HFFc6 (cell line): ENCODE measurements around the gene KDM2A. TPM values are rescaled to one million over a fixed set of nuclear protein-coding genes. Genes with fewer than 3 reads are reported as not detected.
A peak's percentile ranks its signal among the peaks of the same experiment; 100 is the strongest.
"Not testable (repeated sequence)": the region's sequence is repeated elsewhere in the genome, so short reads cannot be mapped to it uniquely, and the experiment has no call there.

Experiments
- DNase-seq: peaks from one replicate; pipeline ENCODE4 v3.0.0-alpha.2; 2018
- H3K27ac Mint-ChIP-seq: 2 replicates; pipeline ENCODE4 v1.8.0; 2020; ENCODE audit warnings: mild to moderate bottlenecking, mixed read lengths
- H3K27me3 Mint-ChIP-seq: 2 replicates; pipeline ENCODE4 v1.8.0; 2021; ENCODE audit warnings: mild to moderate bottlenecking, moderate library complexity, mixed read lengths; ENCODE audit not compliant: insufficient read depth
- H3K36me3 Mint-ChIP-seq: 2 replicates; pipeline ENCODE4 v1.8.0; 2021; ENCODE audit warnings: low read depth, mixed read lengths
- H3K4me1 Mint-ChIP-seq: 2 replicates; pipeline ENCODE4 v1.8.0; 2020; ENCODE audit warnings: low read depth, mixed read lengths
- H3K4me3 Mint-ChIP-seq: 2 replicates; pipeline ENCODE4 v1.8.0; 2020; ENCODE audit warnings: mild to moderate bottlenecking, moderate library complexity, mixed read lengths
- H3K9me3 Mint-ChIP-seq: 2 replicates; pipeline ENCODE4 v1.8.0; 2020; ENCODE audit warnings: mild to moderate bottlenecking, mixed read lengths
- CTCF ChIP-seq: fragments of 200-600 bp; sonication (generic); IDR thresholded peaks from 2 replicates; pipeline ENCODE4 v1.5.0; 2021; ENCODE audit warnings: antibody characterized with exemption, mild to moderate bottlenecking
- total RNA-seq, 6 experiments: library from RNA; stranded (reverse); fragmentation: NEBNext Ultra II Directional; extraction: Animal tissue kit (Norgen Biotek cat#: 25700); gene quantifications; 2 replicates in 1 of 6; 3 replicates in 5 of 6; pipeline ENCODE4 v1.2.3, GENCODE V29; 2021

KDM2A gene
- total RNA-seq, 6 experiments from 2014 or later: 46.1 to 55.0 (median 49.7) TPM

GRCh38 chr11:67195971-67196456 lies 77.0 kb downstream of the KDM2A start:
- no peak for TF ChIP-seq CTCF
- peak overlapping the region; percentile 65 for H3K27ac Mint-ChIP-seq
- H3K4me1 Mint-ChIP-seq: peaks cover 58% of the 10 kb centered on the region
- H3K27me3 Mint-ChIP-seq: no peaks in the 10 kb centered on the region; the same call in 1 of the 2 replicates
- peaks cover 37% of the 10 kb centered on the region for H3K36me3 Mint-ChIP-seq
- DNase-seq: peak; percentile 85
- H3K4me3 Mint-ChIP-seq: peak overlapping the region; percentile 25
- no peaks in the 10 kb centered on the region for H3K9me3 Mint-ChIP-seq

GRCh38 chr11:67197606-67198005 lies 78.5 kb downstream of the KDM2A start:
- H3K27me3 Mint-ChIP-seq: no peaks in the 10 kb centered on the region; the same call in 1 of the 2 replicates
- no peaks in the 10 kb centered on the region for H3K9me3 Mint-ChIP-seq
- no peak overlapping the region; the same call in 1 of the 2 replicates for H3K27ac Mint-ChIP-seq
- 0 out of 2 replicates have a peak overlapping the region, but pooled peaks have one; percentile 15 for H3K4me3 Mint-ChIP-seq
- no peak for TF ChIP-seq CTCF
- H3K4me1 Mint-ChIP-seq: peaks cover 69% of the 10 kb centered on the region
- H3K36me3 Mint-ChIP-seq: peaks cover 41% of the 10 kb centered on the region
- no peak for DNase-seq

GRCh38 chr11:67198781-67199180 lies 79.7 kb downstream of the KDM2A start:
- not testable (repeated sequence) for H3K9me3 Mint-ChIP-seq, H3K27me3 Mint-ChIP-seq
- peak overlapping the region; percentile 57; the same call in 1 of the 2 replicates for H3K27ac Mint-ChIP-seq
- H3K4me1 Mint-ChIP-seq: peaks cover 75% of the 10 kb centered on the region
- DNase-seq: peak; percentile 16
- H3K4me3 Mint-ChIP-seq: peak overlapping the region; percentile 13; the same call in 1 of the 2 replicates
- H3K36me3 Mint-ChIP-seq: peaks cover 42% of the 10 kb centered on the region

- no peak for TF ChIP-seq CTCF
- Mint-ChIP-seq H3K4me3 (no peak overlapping the region), H3K9me3 (no peaks in the 10 kb centered on the region), H3K4me1 (peaks cover 66% of the 10 kb centered on the region), H3K36me3 (peaks cover 40% of the 10 kb centered on the region), H3K27ac (no peak overlapping the region), H3K27me3 (no peaks in the 10 kb centered on the region; the same call in 1 of the 2 replicates)
- DNase-seq: no peak
Measured at GRCh38 chr11:67199751-67200150, 80.7 kb downstream of the KDM2A start.

GRCh38 chr11:67202028-67202427 lies 83.0 kb downstream of the KDM2A start:
- no peaks in the 10 kb centered on the region for H3K27me3 Mint-ChIP-seq
- peaks cover 44% of the 10 kb centered on the region for H3K4me1 Mint-ChIP-seq
- peaks cover 40% of the 10 kb centered on the region for H3K36me3 Mint-ChIP-seq
- peak overlapping the region; percentile 40 for H3K4me3 Mint-ChIP-seq
- H3K9me3 Mint-ChIP-seq: no peaks in the 10 kb centered on the region
- no peak for TF ChIP-seq CTCF
- H3K27ac Mint-ChIP-seq: no peak overlapping the region
- DNase-seq: no peak

GRCh38 chr11:67204822-67205221 lies 85.8 kb downstream of the KDM2A start:
- H3K27ac Mint-ChIP-seq: no peak overlapping the region
- no peaks in the 10 kb centered on the region for H3K9me3 Mint-ChIP-seq
- TF ChIP-seq CTCF: no peak
- no peak for DNase-seq
- peaks cover 24% of the 10 kb centered on the region for H3K36me3 Mint-ChIP-seq
- H3K4me1 Mint-ChIP-seq: peaks cover 17% of the 10 kb centered on the region
- peaks cover 2% of the 10 kb centered on the region for H3K27me3 Mint-ChIP-seq
- H3K4me3 Mint-ChIP-seq: no peak overlapping the region

GRCh38 chr11:67209222-67209621 lies 90.2 kb downstream of the KDM2A start:
- not testable (repeated sequence) for H3K4me3 Mint-ChIP-seq, H3K27ac Mint-ChIP-seq, H3K4me1 Mint-ChIP-seq, H3K27me3 Mint-ChIP-seq, H3K9me3 Mint-ChIP-seq, DNase-seq
- peaks cover 16% of the 10 kb centered on the region; the same call in 1 of the 2 replicates for H3K36me3 Mint-ChIP-seq
